D721Med (cell line): Measurements from ENCODE around the gene DLX3.

Experiments
- DNase-seq: peaks from one replicate; pipeline ENCODE4 v3.0.0; 2011; ENCODE audit warnings: low spot score; ENCODE audit not compliant: insufficient read length
- FAIRE-seq: peaks from 2 replicates; lab custom pipeline; 2011; peaks lifted over from hg19 to GRCh38; lab: Jason Lieb, UNC
- TF ChIP-seq, protein P1 (sequence below): IDR thresholded peaks from 2 replicates; pipeline ENCODE4 v1.5.1; 2012; ENCODE audit warnings: mild to moderate bottlenecking, control low read depth; ENCODE audit not compliant: insufficient read depth; ENCODE audit errors: missing control alignments

Gene DLX3

DNA sequence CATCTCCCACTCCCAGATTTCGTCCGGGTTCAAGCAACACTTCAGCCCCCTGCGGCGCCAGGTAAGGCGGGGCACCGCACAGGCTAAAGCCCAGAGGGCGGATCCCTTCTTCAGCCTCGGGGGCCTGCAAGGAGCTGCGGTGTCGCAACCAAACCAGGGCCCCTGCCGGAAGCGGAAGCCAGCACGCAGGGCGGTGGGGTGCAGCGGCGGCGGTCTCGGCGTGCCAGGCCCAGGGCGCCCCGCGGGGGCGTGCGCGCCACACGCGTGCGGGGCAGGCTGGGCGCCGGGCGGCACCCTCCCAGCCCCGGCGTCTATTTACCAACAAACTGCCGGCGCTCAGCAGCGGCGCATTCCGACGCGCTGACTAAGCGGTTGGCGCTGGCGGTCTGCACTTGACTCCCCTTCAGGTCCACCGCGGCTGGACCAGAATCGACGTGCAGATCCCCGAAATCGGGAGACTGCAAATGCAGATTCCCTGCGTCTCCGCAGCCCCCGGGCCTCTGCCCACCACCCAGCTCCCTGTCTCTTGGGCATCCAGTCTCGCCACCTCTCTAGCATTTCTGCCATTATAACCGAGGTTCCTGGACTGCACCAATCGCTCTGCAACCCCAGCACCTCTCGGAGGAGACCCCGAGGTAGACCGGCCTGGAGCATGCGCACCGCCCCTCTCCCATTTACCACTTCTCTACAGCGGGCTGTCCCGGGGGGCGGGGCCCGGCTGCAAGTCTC, 26.5 kb downstream of the DLX3 start:
- DNase-seq (no peak), FAIRE-seq (no peak)
- TF ChIP-seq, protein P1, sequence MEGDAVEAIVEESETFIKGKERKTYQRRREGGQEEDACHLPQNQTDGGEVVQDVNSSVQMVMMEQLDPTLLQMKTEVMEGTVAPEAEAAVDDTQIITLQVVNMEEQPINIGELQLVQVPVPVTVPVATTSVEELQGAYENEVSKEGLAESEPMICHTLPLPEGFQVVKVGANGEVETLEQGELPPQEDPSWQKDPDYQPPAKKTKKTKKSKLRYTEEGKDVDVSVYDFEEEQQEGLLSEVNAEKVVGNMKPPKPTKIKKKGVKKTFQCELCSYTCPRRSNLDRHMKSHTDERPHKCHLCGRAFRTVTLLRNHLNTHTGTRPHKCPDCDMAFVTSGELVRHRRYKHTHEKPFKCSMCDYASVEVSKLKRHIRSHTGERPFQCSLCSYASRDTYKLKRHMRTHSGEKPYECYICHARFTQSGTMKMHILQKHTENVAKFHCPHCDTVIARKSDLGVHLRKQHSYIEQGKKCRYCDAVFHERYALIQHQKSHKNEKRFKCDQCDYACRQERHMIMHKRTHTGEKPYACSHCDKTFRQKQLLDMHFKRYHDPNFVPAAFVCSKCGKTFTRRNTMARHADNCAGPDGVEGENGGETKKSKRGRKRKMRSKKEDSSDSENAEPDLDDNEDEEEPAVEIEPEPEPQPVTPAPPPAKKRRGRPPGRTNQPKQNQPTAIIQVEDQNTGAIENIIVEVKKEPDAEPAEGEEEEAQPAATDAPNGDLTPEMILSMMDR: no peak

DNA sequence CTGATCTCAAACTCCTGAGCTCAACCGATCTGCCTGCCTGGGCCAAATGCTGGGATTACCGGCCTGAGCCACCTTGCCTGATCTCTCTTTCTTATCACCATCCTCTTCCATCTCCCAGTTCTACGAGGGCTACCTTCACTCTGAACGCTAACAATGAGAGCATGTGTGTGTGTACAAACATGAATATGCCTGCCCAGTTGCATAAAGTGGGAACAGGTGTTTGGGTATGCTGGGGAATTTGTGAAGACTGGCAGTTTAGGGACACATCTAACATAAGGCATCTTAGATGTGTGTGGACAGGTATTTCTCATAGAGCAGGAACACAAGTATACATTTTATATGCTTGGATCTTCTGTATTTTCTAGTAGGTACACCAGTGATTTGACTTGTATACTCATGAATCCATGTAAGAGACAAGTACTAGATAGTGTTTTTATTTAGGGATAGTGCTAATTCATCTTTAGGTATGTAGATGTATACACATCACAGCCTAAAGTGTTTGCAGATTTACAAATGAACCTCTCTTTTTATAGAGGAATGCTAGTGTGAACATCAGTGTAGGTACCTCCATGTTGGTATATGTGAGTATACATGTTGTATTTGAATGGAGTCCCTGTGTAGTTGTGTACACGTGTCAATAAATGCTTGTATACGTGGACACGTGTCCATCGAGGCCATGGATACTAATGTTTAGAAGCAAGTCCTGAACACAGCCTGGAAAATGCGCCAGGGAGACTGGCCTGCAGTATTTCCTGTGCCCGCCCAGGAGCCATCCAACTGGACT, 27.2 kb downstream of the DLX3 start:
- TF ChIP-seq, protein P1: no peak
- no peak for FAIRE-seq
- DNase-seq: no peak

DNA sequence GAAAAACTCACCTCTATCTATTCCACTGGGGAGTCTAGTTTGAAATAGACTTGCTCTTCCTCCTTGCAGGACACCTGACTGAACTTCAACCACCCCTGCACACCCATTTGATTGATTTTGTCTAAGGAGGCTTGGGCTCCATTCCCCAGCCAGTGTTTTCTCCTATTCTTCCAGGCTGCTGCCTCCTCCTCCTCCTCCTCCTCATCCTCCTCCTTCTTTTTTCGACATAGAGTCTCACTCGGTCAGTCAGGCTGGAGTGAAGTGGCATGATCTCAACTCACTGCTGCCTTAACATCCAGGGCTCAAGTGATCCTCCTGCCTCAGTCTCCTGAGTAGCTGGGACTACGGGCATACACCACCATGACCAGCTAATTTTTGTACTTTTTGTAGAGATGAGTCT, 27.8 kb downstream of the DLX3 start:
- FAIRE-seq: no peak
- TF ChIP-seq, protein P1: no peak

DNA sequence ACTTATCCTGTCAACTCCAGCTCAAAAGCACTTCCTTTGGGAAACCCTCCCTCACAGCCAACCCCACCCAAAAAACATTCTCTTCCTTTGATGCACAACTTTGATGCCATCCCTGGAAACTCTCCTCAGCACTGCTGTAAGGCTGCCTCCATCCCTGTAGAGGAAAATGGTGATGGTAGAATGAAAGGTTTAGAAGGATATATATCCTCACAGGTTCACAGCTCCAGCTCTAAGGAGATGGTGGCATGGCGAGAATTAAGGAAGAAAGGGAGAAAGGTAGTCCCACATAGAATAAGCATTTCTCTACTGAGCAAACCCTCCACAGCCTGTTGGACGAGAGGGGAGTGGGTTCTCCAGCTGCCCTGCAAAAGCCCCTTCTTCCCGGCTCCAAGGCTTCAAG, 28.3 kb downstream of the DLX3 start:
- TF ChIP-seq, protein P1: no peak
- DNase-seq (no peak), FAIRE-seq (no peak)

More for the DNA sequence above, 27.8 kb downstream of the DLX3 start:
- no peak for DNase-seq

DNA sequence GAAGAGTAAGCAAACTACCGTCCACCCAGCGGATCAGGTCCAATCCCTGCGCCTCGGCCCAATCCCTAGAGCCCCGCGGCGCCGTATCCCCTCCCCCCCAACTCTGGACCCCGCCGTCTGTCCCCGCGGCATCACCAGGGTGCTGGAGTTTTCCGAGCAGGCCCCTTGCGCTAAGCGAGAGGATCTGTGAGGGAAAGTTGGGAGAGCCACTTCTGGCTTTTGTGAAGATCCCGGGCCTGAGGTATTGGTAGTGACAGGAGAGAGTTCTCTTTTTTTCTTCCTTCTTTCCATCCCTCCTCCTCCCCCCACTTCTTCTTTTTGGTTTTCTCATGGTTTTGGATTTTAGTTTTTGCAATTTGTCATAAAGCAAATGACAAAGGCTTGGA, 29.5 kb downstream of the DLX3 start:
- TF ChIP-seq, protein P1: no peak
- FAIRE-seq: no peak
- DNase-seq: no peak

DNA sequence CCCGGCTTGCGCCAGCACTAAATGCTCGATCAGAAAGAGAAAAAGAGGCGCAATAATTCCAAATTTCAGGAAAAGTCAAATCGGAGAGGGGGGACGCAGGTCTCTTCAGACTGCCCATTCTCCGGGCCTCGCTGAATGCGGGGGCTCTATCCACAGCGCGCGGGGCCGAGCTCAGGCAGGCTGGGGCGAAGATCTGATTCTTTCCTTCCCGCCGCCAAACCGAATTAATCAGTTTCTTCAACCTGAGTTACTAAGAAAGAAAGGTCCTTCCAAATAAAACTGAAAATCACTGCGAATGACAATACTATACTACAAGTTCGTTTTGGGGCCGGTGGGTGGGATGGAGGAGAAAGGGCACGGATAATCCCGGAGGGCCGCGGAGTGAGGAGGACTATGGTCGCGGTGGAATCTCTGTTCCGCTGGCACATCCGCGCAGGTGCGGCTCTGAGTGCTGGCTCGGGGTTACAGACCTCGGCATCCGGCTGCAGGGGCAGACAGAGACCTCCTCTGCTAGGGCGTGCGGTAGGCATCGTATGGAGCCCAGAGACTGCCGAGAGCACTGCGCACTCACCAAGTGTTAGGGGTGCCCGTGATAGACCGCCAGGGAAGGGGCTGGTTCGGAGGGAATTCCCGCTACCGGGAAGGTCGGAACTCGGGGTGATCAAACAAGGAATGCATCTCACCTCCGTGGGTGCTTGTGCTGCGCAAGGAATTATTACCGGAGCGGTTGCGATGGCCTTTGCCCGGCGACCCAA, 30.1 kb downstream of the DLX3 start:
- FAIRE-seq (no peak), DNase-seq (no peak)
- TF ChIP-seq, protein P1: no peak
